ENCODE data around the gene S100A12.
"Not testable (repeated sequence)": the region's sequence is repeated elsewhere in the genome, so short reads cannot be mapped to it uniquely, and the experiment has no call there.

The S100A12 gene
- 0 reads per million in 4 experiments for total RNA-seq

- no peak for DNase-seq
Observed at GRCh38 chr1:153375511-153375910, at the start of gene S100A12. Gene S100A12, minus strand, starts transcription at chr1:153375621. Its CDS starts 1,029 bp downstream, at chr1:153374592.

DNA sequence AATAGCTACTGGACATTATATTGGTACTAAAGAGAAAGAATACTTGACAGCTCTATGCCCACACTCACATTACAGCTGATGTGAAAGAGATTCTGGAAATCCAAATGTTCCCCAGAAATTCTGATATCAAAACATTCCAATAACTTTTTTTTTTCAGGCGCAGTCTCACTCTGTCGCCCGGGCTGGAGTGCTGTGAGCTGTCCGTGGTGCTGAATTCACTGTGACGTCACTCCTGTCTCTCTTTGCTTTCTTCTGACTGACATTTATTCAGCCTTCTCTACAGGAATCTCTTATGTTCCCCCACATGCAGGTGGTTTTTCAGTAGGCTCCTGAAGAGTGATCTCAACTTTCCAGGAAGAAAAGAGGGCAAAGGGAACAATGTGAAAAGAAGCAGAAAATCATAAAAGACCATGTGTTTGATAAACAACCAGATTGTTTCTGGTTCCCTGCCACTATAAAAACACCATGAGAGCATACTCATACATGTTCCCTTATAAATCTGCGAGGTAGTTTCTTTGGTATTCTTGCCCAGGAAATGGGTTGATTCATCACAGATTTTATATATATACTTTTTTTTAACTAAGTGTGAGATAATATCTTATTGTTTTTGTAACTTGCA lies 47.1 kb upstream of the S100A12 start:
- DNase-seq: peak; percentile 20

DNA sequence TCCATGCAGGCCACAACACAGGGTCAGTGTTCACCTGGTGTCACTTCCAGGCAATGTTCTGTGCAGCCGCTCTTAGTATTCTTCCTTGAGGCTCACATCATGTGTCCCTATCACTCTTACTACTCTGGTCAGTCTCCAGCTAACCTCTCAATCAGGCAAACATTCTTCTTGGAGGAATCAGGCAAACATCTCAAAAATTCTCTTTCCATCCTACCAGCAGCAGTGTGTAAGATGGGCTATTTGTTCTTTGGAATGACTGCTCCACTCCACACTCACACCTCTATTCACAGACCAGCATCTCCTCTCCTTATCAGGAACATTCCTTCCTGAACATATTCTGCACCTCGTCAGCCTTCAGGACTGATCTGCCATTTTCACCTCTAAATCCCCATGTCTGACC lies 44.9 kb upstream of the S100A12 start:
- no peak for DNase-seq

GRCh38 chr1:153419436-153419793 lies 44.0 kb upstream of the S100A12 start:
- not testable (repeated sequence) for DNase-seq

- not testable (repeated sequence) for DNase-seq
Observed at GRCh38 chr1:153418758-153419435, 43.5 kb upstream of the S100A12 start.

GRCh38 chr1:153417136-153417888 lies 41.9 kb upstream of the S100A12 start:
- no peak for DNase-seq

- no peak for DNase-seq
Observed at GRCh38 chr1:153415850-153416570, 40.6 kb upstream of the S100A12 start, which contains the start of gene S100A7A. Gene S100A7A, plus strand, starts transcription at chr1:153416520. Its CDS starts 1,563 bp downstream, at chr1:153418083.

- not testable (repeated sequence) for DNase-seq
Observed at GRCh38 chr1:153413961-153414360, 38.5 kb upstream of the S100A12 start.

- DNase-seq: not testable (repeated sequence)
Observed at GRCh38 chr1:153407274-153407673, 31.9 kb upstream of the S100A12 start.

GRCh38 chr1:153405825-153406599 lies 30.6 kb upstream of the S100A12 start:
- not testable (repeated sequence) for DNase-seq

GRCh38 chr1:153404768-153405167 lies 29.3 kb upstream of the S100A12 start:
- DNase-seq: peak; percentile 22

DNA sequence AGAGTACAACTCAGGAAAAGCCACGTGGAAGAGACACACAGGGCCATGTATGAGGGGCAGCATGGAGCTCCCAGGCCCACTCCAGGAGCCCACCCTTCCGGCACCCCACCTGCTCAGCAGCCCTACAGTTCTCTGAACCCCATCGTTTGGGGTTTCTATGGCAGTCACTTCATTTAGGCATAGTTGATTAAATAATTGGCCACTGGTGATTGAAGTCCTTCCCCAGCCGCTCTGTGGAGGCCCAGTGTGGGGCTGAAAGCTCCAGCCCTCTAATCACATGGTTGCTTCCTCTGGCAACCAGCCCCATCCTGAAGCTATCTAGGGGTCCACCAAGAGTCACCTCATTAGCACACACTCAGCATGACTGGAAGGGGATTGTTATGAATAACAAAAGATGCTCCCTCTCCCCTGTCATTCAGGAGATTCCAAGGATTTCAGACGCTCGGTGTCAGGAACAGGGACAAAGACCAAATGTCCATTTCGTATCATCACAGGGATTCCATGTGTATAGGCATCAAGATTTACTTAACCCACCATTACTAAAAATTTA lies 28.7 kb upstream of the S100A12 start:
- no peak for DNase-seq

- DNase-seq: no peak
Observed at GRCh38 chr1:153403421-153404085, 28.1 kb upstream of the S100A12 start.

DNA sequence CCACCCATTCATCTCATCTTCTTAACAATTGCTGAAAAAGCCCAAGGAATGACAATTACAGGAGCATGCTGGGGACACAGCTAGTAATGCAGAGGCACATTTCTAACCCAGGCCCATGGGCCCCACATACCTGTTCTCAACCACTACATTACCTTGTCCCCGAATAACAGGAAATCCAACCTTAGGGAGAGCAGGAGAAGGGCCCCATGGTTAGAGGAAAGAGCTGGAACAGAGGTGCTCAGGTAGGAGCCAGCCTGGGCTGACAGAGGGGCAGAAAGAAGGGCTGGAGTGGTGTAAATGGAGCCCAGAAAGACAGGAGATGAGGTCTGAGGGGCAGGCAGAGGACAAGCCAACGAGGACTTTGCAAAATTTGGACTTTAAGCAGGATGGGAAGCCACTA lies 26.8 kb upstream of the S100A12 start:
- no peak for DNase-seq

DNA sequence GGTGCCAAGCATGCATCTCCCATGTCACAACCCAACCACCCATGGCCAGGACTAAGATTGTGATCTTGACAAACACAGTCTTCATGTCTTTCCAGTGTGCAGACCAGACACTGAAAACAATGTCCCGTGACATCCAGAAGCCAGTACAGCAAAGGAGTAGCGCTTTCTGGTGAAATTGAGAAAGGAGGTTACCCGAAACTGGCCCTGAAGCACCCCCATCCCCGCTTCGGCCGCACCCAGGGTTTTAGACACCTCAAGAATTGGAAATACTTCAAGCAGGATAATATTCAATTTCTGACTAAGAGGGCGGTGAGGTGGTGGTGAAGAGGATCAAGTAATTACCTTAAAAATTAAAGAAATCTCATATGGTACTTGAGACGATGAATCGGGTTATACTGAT lies 26.0 kb upstream of the S100A12 start:
- DNase-seq: no peak

GRCh38 chr1:153400244-153400643 lies 24.8 kb upstream of the S100A12 start:
- DNase-seq: no peak

GRCh38 chr1:153399401-153400055 lies 24.1 kb upstream of the S100A12 start:
- DNase-seq: no peak

DNA sequence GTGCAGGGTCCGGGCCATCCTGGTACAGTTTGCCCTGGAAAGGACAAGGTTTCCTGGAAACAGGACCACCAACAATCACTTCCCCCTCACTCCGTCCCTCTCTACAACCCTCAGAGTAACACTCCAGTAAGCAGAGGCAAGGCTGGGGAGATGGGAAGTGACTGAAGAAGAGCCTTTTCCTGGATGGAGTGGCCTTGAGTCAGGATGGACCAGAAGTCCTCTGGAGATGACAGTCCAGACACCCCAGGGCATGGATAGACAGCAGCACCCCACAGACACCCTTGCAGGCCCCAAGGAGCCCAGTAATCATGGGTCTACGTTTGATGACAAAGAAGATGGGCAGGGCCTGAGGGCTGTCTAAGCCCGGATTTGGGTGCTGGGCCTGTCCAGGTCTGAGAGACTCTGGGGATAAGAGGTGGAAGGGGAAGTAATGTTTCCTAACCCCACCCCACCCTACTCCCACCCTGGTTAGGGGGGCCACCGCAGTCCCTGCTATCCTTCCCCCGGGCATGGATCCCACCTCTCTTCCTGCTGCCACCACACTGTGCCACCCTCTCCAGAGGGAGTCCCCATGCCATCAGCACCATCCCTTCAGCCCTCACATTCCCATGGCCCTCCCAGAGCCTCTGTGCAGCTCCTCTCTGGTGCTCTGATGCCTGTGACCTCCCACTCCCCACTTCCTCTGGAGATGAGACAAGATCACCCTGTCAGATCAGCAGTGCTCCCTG lies 22.7 kb upstream of the S100A12 start:
- no peak for DNase-seq

DNA sequence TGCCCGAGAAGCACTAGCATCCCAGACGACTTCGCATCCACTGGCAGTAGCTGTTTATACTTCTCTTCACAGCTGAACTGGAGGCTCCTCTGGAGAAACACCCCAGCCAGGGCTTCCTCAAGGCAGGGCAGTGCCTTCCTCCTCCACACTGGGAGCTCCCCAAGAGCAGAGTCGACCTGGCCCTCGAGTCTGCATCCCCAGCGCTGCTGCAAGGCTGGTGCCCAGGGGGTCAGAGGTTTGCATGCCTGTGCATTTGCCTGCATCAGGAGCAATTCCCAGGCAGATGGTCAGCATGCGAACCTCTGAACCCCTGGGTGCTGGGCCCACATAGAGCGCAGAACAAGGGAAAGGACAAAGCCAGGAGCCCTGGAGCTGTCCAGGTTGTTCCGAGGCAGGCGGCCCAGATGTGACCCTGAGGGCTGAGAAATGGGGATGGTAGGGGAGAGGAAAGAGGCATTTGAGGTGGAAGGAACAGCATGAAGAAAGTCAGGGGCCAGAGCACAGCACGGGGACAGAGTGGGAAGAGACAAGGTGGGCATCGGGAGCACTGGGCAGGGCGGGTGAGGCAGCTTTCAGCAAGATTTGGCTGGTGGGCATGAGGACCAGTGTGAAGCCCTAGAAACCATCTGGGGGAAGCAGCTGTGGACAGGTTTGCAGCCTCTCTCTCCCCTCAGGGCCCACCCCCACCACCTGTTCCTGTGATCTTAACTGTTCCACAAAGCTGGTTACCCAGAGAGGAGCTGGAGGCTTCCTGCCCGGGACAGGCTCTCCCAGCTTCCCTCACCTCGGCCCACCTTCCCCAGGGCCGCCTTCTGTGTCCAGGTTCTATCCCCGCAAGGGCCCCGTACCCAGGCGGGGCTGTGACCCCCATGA lies 21.9 kb upstream of the S100A12 start:
- DNase-seq: no peak
